SU-DHL-6 (cell line): ENCODE results near the gene PCDHGA6.

Source experiments
- CTCF ChIP-seq: fragments of 200-600 bp; sonication (generic); IDR thresholded peaks from one replicate; pipeline ENCODE4 v1.5.1; 2017; ENCODE audit warnings: antibody characterized with exemption, mild to moderate bottlenecking, low read length, moderate library complexity; ENCODE audit not compliant: insufficient read depth, poor library complexity, severe bottlenecking
- EZH2phosphoT487 ChIP-seq: fragments of 200-600 bp; sonication (generic), shearing (Covaris generic); conservative IDR thresholded peaks from 2 replicates; pipeline ENCODE4 v1.6.1; 2018; ENCODE audit warnings: mild to moderate bottlenecking, antibody characterized with exemption, low read length, moderate library complexity, mixed read lengths

- no peak for TF ChIP-seq CTCF
- TF ChIP-seq EZH2phosphoT487: no peak
These were observed 29.7 kb upstream of the PCDHGA6 start for GRCh38 chr5:141343953-141344463.
